ENCODE measurements around the gene SELENOM.
"Not testable (repeated sequence)": the region's sequence is repeated elsewhere in the genome, so short reads cannot be mapped to it uniquely, and the experiment has no call there.

Gene SELENOM

DNA sequence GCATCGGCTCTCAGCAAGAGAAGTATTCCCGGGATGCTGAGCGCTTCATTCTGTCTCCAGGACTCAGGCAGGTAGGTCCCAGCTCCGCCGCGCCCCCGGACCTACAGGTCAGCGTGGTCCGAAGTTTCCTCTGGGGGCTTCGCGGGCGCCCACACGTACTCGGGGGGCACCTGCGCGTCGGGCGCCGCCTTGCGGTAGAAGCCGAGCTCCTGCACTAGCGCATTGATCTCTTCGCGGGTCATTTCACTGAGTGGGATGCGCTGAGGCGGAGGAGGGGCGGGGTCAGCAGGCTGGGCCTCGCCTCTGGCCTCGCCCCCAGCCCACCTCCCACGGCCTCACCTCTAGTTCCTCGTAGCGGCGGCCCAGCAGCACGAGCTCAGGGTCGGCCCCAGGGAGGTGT lies 2.5 kb downstream of the SELENOM start:
- DNase-seq, result no peak

GRCh38 chr22:31103899-31104694 lies 3.3 kb downstream of the SELENOM start:
- no peak for DNase-seq

- DNase-seq, result no peak
Measured at GRCh38 chr22:31103111-31103510, 4.3 kb downstream of the SELENOM start.

- DNase-seq, result no peak
Measured at GRCh38 chr22:31102441-31103081, 4.8 kb downstream of the SELENOM start.

- DNase-seq, result no peak
Measured at GRCh38 chr22:31100762-31101525, 6.4 kb downstream of the SELENOM start.

DNA sequence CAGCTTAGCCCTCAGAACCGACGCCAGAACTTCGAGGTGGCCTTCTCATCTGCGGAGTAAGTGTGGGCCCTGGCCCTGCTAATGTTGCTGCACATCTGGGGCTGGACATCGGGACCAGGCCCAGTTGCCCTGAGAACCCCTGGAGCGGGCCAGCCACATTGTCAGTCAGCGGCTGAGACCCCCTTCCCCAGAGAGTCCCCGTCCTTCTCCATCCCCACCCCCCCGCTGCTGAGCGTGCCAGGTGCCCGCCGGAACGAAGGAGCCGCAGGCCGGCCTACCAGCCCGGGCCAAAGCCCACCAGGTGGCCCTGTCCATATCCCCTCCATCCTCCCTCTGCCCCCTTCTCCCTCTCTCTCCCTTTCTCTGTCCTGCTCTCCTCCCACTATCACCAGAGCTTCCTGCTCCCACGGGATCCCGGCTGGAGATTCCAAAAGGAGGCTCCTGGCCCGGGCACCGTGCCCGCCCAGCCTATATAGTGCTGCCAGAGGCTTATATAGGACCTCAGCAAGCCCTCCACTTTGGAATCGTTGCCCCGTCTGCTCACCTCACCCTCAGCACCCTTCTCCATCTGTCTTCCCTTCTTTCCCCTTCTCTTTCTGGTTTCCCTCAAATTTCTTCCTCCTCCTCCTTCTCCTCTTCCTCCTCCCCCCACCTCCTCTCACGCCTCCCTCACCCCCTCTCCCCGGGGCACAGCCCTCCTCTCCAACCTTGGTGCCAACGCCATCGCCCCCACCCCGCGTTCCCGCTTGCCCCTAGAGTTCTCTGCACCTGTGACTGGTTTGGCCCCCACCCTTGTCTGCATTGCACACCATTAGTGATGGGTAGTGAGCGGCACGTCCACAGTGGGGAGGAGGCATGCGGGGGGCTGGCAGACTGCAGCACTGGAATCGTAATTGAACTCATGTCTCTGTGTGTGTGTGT lies 7.3 kb downstream of the SELENOM start:
- no peak for DNase-seq

- DNase-seq, result no peak
Measured at GRCh38 chr22:31099386-31099785, 8.0 kb downstream of the SELENOM start.

DNA sequence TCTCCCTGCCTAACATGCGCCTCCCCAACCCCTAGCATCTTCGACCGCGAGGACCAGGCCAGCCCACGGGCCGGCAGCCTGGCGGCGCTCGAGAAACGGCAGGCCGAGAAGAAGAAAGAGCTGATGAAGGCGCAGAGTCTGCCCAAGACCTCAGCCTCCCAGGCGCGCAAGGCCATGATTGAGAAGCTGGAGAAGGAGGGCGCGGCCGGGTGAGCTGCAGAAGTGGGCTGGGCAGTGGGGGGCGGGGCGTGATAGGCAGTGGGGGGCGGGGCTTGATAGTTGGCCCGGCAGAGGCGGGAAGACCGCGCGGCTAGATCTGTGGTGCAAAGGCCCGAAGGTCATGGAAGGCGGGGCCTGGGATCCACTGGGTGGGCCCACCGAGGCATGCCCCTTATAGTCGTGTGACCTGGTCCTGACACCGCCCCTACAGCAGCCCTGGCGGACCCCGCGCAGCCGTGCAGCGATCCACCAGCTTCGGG lies 8.7 kb downstream of the SELENOM start:
- no peak for DNase-seq

GRCh38 chr22:31097941-31098631 lies 9.3 kb downstream of the SELENOM start:
- DNase-seq, result no peak

- DNase-seq, result not testable (repeated sequence)
Measured at GRCh38 chr22:31097539-31097938, 9.8 kb downstream of the SELENOM start.

DNA sequence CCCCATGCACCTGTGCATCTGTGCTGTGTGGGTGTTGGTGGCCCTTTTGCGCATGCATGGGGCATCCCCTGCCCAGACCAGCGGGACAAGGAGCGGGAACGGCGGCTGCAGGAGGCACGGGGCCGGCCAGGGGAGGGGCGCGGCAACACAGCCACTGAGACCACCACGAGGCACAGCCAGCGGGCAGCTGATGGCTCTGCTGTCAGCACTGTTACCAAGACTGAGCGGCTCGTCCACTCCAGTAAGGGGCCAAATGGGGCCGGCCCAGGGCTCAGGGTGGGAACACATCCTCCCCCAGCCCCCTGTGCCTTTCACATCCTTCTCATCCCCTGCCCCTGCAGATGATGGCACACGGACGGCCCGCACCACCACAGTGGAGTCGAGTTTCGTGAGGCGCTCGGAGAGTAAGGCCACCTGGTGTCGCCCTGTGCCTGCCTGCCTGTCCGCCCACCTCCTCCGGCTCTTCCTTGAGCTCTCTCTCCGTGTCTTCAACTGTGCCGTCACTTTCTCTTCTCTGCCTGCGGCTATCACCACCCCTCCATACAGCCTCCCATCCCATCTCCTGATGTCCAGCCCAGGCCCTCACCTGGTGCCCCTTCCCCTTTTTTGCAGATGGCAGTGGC lies 10.6 kb downstream of the SELENOM start:
- DNase-seq, result no peak

GRCh38 chr22:31095637-31096249 lies 11.6 kb downstream of the SELENOM start:
- DNase-seq, result no peak

GRCh38 chr22:31094741-31095140 lies 12.6 kb downstream of the SELENOM start:
- no peak for DNase-seq

GRCh38 chr22:31094021-31094551 lies 13.3 kb downstream of the SELENOM start:
- DNase-seq, result no peak

- DNase-seq, result no peak
Measured at GRCh38 chr22:31093086-31093850, 14.1 kb downstream of the SELENOM start.

- no peak for DNase-seq
Measured at GRCh38 chr22:31092161-31092560, 15.2 kb downstream of the SELENOM start.

DNA sequence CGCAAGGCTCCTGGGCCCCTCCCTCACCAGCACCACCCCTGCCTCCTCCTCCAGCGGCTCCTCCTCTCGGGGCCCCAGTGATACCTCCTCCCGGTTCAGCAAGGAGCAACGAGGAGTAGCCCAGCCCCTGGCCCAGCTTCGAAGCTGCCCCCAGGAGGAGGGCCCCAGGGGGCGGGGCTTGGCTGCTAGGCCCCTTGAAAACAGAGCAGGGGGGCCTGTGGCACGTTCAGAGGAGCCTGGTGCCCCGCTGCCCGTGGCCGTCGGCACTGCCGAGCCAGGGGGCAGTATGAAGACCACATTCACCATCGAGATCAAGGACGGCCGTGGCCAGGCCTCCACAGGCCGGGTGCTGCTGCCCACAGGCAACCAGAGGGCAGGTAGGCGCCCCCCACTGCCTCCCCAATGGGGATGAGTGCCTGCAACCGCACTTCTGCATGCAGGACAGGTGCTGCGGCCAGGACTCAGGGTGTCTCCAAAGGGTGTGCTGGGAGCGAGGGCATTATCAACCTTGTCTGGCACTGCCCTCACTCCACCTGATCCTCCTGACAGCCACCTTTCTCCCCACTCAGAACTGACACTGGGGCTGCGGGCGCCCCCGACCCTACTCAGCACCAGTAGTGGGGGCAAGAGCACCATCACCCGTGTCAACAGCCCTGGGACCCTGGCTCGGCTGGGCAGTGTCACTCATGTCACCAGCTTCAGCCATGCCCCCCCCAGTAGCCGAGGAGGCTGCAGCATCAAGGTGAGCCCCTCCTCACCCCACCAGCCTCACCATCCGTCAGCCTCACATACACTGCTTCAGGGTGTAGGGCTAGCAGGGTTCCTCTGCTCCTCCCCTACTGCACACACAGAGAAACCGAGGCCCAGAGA lies 16.0 kb downstream of the SELENOM start:
- no peak for DNase-seq

DNA sequence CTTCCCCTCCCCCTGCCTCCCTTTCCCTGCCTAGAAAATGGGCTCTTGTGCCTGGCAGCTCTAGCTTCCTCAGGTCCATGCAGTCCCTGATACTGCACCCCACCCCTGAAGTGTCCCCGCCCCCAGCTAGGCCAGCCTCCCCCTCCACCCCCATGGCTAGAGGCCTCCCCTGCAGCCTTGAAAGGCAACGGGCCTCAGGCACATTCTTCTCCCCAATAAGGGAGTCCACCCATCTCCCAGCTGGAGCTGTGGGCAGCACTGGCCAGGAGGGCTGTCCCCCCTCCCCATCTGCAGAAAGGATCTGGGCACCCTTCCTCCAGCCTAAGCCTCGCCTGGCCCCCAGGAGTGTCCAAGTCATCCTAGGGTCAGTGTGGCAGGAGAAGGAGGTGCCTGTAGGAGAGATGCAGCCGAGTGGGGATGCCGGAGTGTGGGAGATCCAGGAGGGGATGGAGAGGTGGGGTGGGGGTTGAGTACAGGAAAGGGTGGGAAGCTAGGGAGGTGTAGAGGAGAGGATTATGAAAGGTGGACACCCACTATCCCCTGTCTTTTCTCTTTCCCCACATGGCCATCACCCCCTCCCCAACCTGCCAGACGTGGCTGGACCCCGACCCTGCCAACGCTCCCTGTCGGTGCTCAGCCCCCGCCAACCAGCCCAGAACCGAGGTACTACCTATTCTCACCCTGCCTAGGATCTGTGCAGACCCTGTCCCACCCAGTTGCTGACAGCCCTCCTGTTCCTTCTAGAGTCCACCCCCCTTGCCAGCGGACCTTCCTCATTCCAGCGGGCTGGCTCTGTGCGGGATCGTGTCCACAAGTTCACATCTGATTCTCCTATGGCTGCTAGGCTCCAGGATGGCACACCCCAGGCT lies 16.9 kb downstream of the SELENOM start:
- no peak for DNase-seq

Data from NCI-H2081 (cell line).